Measurements from ENCODE around the gene MAGI2.

Gene MAGI2

GRCh38 chr7:79361214-79361613 lies 92.3 kb downstream of the MAGI2 start:
- DNase-seq: no peak

GRCh38 chr7:79359827-79360226 lies 93.6 kb downstream of the MAGI2 start:
- no peak for DNase-seq

GRCh38 chr7:79357101-79357500 lies 96.4 kb downstream of the MAGI2 start:
- no peak for DNase-seq

GRCh38 chr7:79353720-79354468 lies 99.6 kb downstream of the MAGI2 start:
- no peak for DNase-seq

- DNase-seq: no peak
Measured at GRCh38 chr7:79352323-79352722, 101.1 kb downstream of the MAGI2 start.

- no peak for DNase-seq
Measured at GRCh38 chr7:79347351-79347750, 106.1 kb downstream of the MAGI2 start.

GRCh38 chr7:79341902-79342301 lies 111.6 kb downstream of the MAGI2 start:
- no peak for DNase-seq

- DNase-seq: no peak
Measured at GRCh38 chr7:79340212-79340611, 113.3 kb downstream of the MAGI2 start.

GRCh38 chr7:79339208-79339925 lies 114.1 kb downstream of the MAGI2 start:
- DNase-seq: no peak

- no peak for DNase-seq
Measured at GRCh38 chr7:79337717-79338116, 115.8 kb downstream of the MAGI2 start.

- DNase-seq: no peak
Measured at GRCh38 chr7:79334841-79335240, 118.6 kb downstream of the MAGI2 start.

GRCh38 chr7:79334334-79334733 lies 119.1 kb downstream of the MAGI2 start:
- no peak for DNase-seq

GRCh38 chr7:79332091-79332490 lies 121.4 kb downstream of the MAGI2 start:
- no peak for DNase-seq

GRCh38 chr7:79329464-79329863 lies 124.0 kb downstream of the MAGI2 start:
- DNase-seq: no peak

GRCh38 chr7:79320741-79321473 lies 132.6 kb downstream of the MAGI2 start:
- DNase-seq: no peak

- DNase-seq: no peak
Measured at GRCh38 chr7:79319369-79319768, 134.1 kb downstream of the MAGI2 start.

GRCh38 chr7:79317728-79318127 lies 135.7 kb downstream of the MAGI2 start:
- DNase-seq: no peak

- no peak for DNase-seq
Measured at GRCh38 chr7:79312022-79312421, 141.4 kb downstream of the MAGI2 start.

- DNase-seq: no peak
Measured at GRCh38 chr7:79308192-79308591, 145.3 kb downstream of the MAGI2 start.

GRCh38 chr7:79307376-79307775 lies 146.1 kb downstream of the MAGI2 start:
- no peak for DNase-seq

GRCh38 chr7:79304711-79305110 lies 148.8 kb downstream of the MAGI2 start:
- no peak for DNase-seq

- no peak for DNase-seq
Measured at GRCh38 chr7:79302293-79302692, 151.2 kb downstream of the MAGI2 start.

- DNase-seq: no peak
Measured at GRCh38 chr7:79301419-79301818, 152.0 kb downstream of the MAGI2 start.

- no peak for DNase-seq
Measured at GRCh38 chr7:79300573-79300972, 152.9 kb downstream of the MAGI2 start.

All from RPMI8226 (cell line).